SK-N-SH (cell line): ENCODE data around the gene PBRM1. TPM values are rescaled to one million over a fixed set of nuclear protein-coding genes. Genes with fewer than 3 reads are reported as not detected.

Source experiments
- CTCF ChIA-PET: fragments of 300-600, 350-600 bp; formaldehyde crosslinking; extraction: SDS; loops from one replicate; lab custom pipeline; 2021; lab: Yijun Ruan, JAX
- POLR2A ChIA-PET: fragments of 350-600 bp; sonication (Branson Sonifier 250); formaldehyde crosslinking; extraction: SDS; loops from one replicate; lab custom pipeline; 2020; ENCODE audit warnings: antibody characterized with exemption, inconsistent platforms; lab: Yijun Ruan, JAX
- DNase-seq: peaks from one replicate; pipeline ENCODE4 v3.0.0; 2012
- H2AFZ ChIP-seq: fragments of 200-600 bp; sonication (generic); 2 replicates; pipeline ENCODE4 v1.8.1; 2016; ENCODE audit warnings: antibody characterized with exemption, mild to moderate bottlenecking, low read depth
- H3F3A ChIP-seq: fragments of 200-600 bp; sonication (generic); replicated peaks from 2 replicates; pipeline ENCODE3; 2016; ENCODE audit warnings: antibody characterized with exemption, mild to moderate bottlenecking; ENCODE audit not compliant: insufficient read depth
- H3K27ac ChIP-seq, 2 experiments: fragments of 200-500 bp in 1 of 2; fragments of 200-600 bp in 1 of 2; sonication (Bioruptor generic) in 1 of 2; sonication (generic), shearing (Covaris generic) in 1 of 2; 2 replicates each; pipeline versions ENCODE4 v1.5.1 to v1.6.1; 2014 to 2016; ENCODE audit warnings: low read depth in 2 of 2, inconsistent platforms in 1 of 2, low read length in 1 of 2, mild to moderate bottlenecking in 1 of 2, mixed read lengths in 1 of 2
- H3K27me3 ChIP-seq: fragments of 200-600 bp; sonication (generic), shearing (Covaris generic); 2 replicates; pipeline ENCODE4 v1.6.1; 2016; ENCODE audit warnings: mixed run types; ENCODE audit not compliant: insufficient read depth
- H3K36me3 ChIP-seq, 2 experiments: fragments of 200-500 bp in 1 of 2; fragments of 200-600 bp in 1 of 2; sonication (Bioruptor generic) in 1 of 2; sonication (generic) in 1 of 2; replicated peaks in 1 of 2; 2 replicates each; pipeline versions ENCODE3 to v1.5.1; 2014 to 2016; ENCODE audit warnings: low read length in 1 of 2, mild to moderate bottlenecking in 1 of 2; ENCODE audit not compliant: insufficient read depth in 2 of 2, control insufficient read depth in 1 of 2
- H3K4me1 ChIP-seq, 2 experiments: fragments of 200-500 bp in 1 of 2; fragments of 200-600 bp in 1 of 2; sonication (Bioruptor generic) in 1 of 2; sonication (generic), shearing (Covaris generic) in 1 of 2; 2 replicates each; pipeline versions ENCODE4 v1.5.1 to v1.6.1; 2014 to 2016; ENCODE audit warnings: low read depth in 1 of 2, low read length in 1 of 2, mixed run types in 1 of 2; ENCODE audit not compliant: insufficient read depth in 2 of 2, control insufficient read depth in 1 of 2
- H3K4me2 ChIP-seq: fragments of 200-600 bp; sonication (generic), shearing (Covaris generic); 2 replicates; pipeline ENCODE4 v1.6.1; 2017; ENCODE audit warnings: mixed run types
- H3K4me3 ChIP-seq, 2 experiments: fragments of 200-500 bp in 1 of 2; fragments of 200-600 bp in 1 of 2; sonication (Bioruptor generic) in 1 of 2; sonication (generic), shearing (Covaris generic) in 1 of 2; 2 replicates each; pipeline versions ENCODE4 v1.5.1 to v1.8.1; 2014 to 2016; ENCODE audit warnings: low read depth in 2 of 2, inconsistent platforms in 1 of 2, low read length in 1 of 2, mild to moderate bottlenecking in 1 of 2, mixed read lengths in 1 of 2, moderate library complexity in 1 of 2
- H3K79me2 ChIP-seq: fragments of 200-600 bp; sonication (generic); 2 replicates; pipeline ENCODE4 v1.8.1; 2017; ENCODE audit warnings: mild to moderate bottlenecking; ENCODE audit not compliant: insufficient read depth
- H3K9ac ChIP-seq: fragments of 200-600 bp; sonication (generic); 2 replicates; pipeline ENCODE4 v1.6.1; 2017; ENCODE audit warnings: mixed run types
- H3K9me2 ChIP-seq: fragments of 200-600 bp; sonication (generic); 2 replicates; pipeline ENCODE4 v1.6.1; 2017; ENCODE audit warnings: mixed run types
- H3K9me3 ChIP-seq: fragments of 200-600 bp; sonication (generic); 2 replicates; pipeline ENCODE4 v1.6.1; 2017; ENCODE audit warnings: mixed run types, mild to moderate bottlenecking, moderate library complexity
- H4K20me1 ChIP-seq: fragments of 200-600 bp; sonication (generic); 2 replicates; pipeline ENCODE4 v1.6.1; 2017; ENCODE audit warnings: mild to moderate bottlenecking, mixed run types; ENCODE audit not compliant: insufficient read depth
- CHD2 ChIP-seq: fragments of 150-350 bp; IDR thresholded peaks from 2 replicates; pipeline ENCODE4 v1.6.1; 2018; ENCODE audit warnings: low read length; ENCODE audit not compliant: partially characterized antibody
- ELF1 ChIP-seq: IDR thresholded peaks from 2 replicates; pipeline ENCODE4 v1.4.0; 2012
- EP300 ChIP-seq, 2 experiments: IDR thresholded peaks; 2 replicates each; pipeline versions ENCODE4 v1.4.0 to v1.6.1; 2012; ENCODE audit warnings: borderline replicate concordance in 1 of 2, low read depth in 1 of 2, low read length in 1 of 2
- GABPA ChIP-seq: IDR thresholded peaks from 2 replicates; pipeline ENCODE4 v1.4.0; 2012; ENCODE audit warnings: low read depth, mild to moderate bottlenecking
- GATA2 ChIP-seq: sonication (generic); formaldehyde crosslinking; IDR thresholded peaks from 2 replicates; pipeline ENCODE4 v1.5.0; 2020; ENCODE audit warnings: mild to moderate bottlenecking, missing genetic modification reagents
- IRF3 ChIP-seq: fragments of 150-350 bp; IDR thresholded peaks from 2 replicates; pipeline ENCODE4 v1.6.1; 2016; ENCODE audit warnings: mild to moderate bottlenecking, low read depth, low read length
- JUND ChIP-seq: IDR thresholded peaks from 2 replicates; pipeline ENCODE4 v1.4.0; 2012
- MEF2A ChIP-seq: IDR thresholded peaks from 2 replicates; pipeline ENCODE4 v1.4.0; 2012; ENCODE audit warnings: low read depth, borderline replicate concordance
- MXI1 ChIP-seq: IDR thresholded peaks from 2 replicates; pipeline ENCODE4 v1.6.1; 2012; ENCODE audit warnings: mild to moderate bottlenecking, low read depth, low read length, improper control_type of control experiment
- NRF1 ChIP-seq: IDR thresholded peaks from 2 replicates; pipeline ENCODE4 v1.6.1; 2012; ENCODE audit warnings: low read depth, mild to moderate bottlenecking, low read length
- PBX3 ChIP-seq: IDR thresholded peaks from 2 replicates; pipeline ENCODE4; 2012
- RAD21 ChIP-seq: IDR thresholded peaks from 2 replicates; pipeline ENCODE4 v1.6.1; 2012; ENCODE audit warnings: mild to moderate bottlenecking, low read length
- RCOR1 ChIP-seq: fragments of 150-350 bp; IDR thresholded peaks from 2 replicates; pipeline ENCODE4 v1.6.1; 2017; ENCODE audit warnings: antibody characterized with exemption, low read length
- REST ChIP-seq: IDR thresholded peaks from 2 replicates; pipeline ENCODE4 v1.6.1; 2012; ENCODE audit warnings: mild to moderate bottlenecking, low read depth, low read length, moderate library complexity
- RFX5 ChIP-seq: IDR thresholded peaks from 2 replicates; pipeline ENCODE4 v1.6.1; 2012; ENCODE audit warnings: mild to moderate bottlenecking, improper control_type of control experiment, low read length
- RXRA ChIP-seq: IDR thresholded peaks from 2 replicates; pipeline ENCODE4 v1.4.0; 2012; ENCODE audit warnings: low read depth, mild to moderate bottlenecking, borderline replicate concordance
- SIN3A ChIP-seq: IDR thresholded peaks from 2 replicates; pipeline ENCODE4 v1.6.1; 2012; ENCODE audit warnings: low read depth, mild to moderate bottlenecking, low read length, moderate library complexity, borderline replicate concordance
- TAF1 ChIP-seq: IDR thresholded peaks from 2 replicates; pipeline ENCODE4 v1.6.1; 2012; ENCODE audit warnings: low read depth, mild to moderate bottlenecking, low read length, moderate library complexity, borderline replicate concordance
- USF1 ChIP-seq: IDR thresholded peaks from 2 replicates; pipeline ENCODE4 v1.4.0; 2012; ENCODE audit warnings: low read depth, borderline replicate concordance
- YY1 ChIP-seq: IDR thresholded peaks from 2 replicates; pipeline ENCODE4 v1.4.0; 2012; ENCODE audit warnings: low read depth, mild to moderate bottlenecking
- WGBS: methylation state at CpG from one replicate; pipeline ENCODE4 v1.1.6; 2017; ENCODE audit warnings: low lambda C conversion rate; 5-methylcytosine and 5-hydroxymethylcytosine counted together
- polyA plus RNA-seq, 3 experiments: library from polyadenylated mRNA; depleted of rRNA; stranded (reverse); fragments of >200 nt; gene quantifications; 2 replicates each; pipeline ENCODE4 v1.2.3, GENCODE V29; 2012
- TF ChIP-seq, protein P1 (sequence below): IDR thresholded peaks from 2 replicates; pipeline ENCODE4 v1.4.0; 2012; ENCODE audit warnings: low read depth
- TF ChIP-seq, protein P2 (sequence below): fragments of 150-350 bp; IDR thresholded peaks from 2 replicates; pipeline ENCODE4 v1.6.1; 2017; ENCODE audit warnings: antibody characterized with exemption, low read length, low read depth, borderline replicate concordance

Gene PBRM1
- polyA plus RNA-seq, 1 of the 3 experiments (the other 2 are of a cell fraction): 14.3 TPM

DNA sequence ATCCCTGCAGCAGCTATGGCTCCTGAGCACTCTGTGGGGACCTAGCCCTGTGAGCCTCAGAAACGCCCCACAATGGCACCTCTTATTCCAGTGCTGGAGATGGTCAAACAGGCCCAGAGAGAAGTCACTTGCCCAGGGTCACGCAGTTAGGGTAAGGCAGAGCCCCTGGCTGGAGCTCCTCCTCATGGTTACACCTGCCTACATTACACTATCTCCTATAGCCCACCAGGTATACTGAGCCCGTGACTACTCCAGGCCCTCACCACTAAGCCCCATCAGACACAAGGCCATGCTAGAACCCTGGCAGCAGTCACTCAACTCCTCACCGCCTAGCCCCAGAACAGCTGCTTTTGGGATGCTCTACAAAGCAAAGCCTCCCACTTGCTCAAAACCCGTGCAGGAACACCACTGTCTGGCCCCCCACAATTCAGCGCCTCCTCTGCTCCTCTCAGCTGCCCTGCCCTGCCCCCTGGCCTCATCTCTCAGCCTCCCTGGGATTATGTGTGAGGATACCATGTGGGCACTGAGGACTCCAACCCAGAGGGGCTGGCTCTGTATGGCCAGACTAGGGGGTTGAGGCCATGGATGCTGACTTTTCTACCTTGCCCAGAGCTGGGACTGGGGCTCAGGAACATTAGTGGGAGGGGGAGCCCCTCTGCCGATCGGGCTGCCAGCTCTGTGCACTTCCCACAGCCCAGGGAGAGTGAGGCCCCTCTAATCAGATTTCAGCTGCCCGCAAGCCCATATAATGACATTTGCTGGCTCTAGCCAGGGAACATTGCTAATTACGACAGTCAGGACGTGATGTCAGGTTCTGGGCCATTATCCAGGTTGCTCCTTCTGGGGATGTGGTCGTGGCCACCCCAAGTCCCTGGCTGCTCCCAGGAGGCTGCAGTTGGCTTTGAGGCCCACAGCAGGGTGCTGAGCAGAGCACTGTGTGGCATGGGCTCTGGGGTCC, 156.1 kb downstream of the PBRM1 start (continued):
- TF ChIP-seq IRF3 (no peak), RFX5 (no peak), ELF1 (no peak), RAD21 (peak; percentile 26; the same call in 1 of the 2 replicates), REST (no peak)
- TF ChIP-seq, protein P1, sequence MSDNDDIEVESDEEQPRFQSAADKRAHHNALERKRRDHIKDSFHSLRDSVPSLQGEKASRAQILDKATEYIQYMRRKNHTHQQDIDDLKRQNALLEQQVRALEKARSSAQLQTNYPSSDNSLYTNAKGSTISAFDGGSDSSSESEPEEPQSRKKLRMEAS: no peak

DNA sequence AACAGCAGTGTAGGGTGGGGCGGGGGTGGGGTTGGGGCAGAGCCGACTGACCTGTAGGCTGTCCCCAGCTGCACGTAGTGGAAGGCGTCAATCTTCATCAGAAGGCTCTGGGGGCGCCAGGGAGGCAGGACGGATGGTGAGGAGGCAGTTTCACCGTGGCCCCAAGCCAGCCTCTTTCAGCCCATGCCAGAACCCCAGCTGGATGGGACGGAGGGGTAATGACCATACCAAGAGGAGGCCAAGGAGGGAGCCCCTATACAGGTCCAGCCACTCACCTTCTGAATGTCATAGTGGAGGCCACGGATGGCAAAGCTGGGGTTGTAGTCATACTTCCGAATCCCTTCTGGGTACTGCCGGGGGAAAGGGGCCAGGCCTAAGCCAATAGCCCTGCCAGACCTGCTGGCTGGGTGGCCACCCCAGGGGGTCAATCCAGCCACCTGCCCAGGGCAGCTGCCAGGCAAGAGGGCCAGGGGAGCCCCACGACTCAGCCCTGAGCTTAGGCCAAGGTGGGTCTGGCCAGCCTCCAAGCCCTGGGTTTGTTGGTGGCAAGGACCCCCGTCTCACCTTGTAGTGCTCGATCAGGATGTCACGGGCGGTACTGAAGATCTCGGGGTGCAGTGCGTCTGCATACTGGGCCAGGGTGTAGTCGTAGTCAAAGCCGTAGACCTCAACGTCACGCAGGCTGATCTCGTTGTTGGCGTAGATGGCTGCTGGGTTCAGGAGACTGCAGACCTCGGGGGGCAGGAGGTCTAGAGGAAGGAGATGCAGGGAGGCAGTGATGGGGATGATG, 156.9 kb downstream of the PBRM1 start:
- Histone ChIP-seq H3K27me3 (no peaks in the 10 kb centered on the region), H3K4me2 (no peak overlapping the region), H3F3A (no peaks in the 10 kb centered on the region), H2AFZ (no peak overlapping the region), H3K79me2 (peaks cover 44% of the 10 kb centered on the region), H4K20me1 (peaks cover 32% of the 10 kb centered on the region), H3K9ac (no peak overlapping the region), H3K4me3 (no peak overlapping the region), H3K9me2 (no peaks in the 10 kb centered on the region), H3K4me1 (peaks cover 24 to 82% of the 10 kb centered on the region in 2 experiments), H3K9me3 (no peaks in the 10 kb centered on the region), H3K36me3 (peaks cover 19 to 48% of the 10 kb centered on the region in 2 experiments), H3K27ac (peak overlapping the region in 1 of 2 experiments; percentile 97; a peak in 2 of 4 replicates)
- no peak for DNase-seq
- WGBS: 92% methylated on average over 17 of the region's 25 CpGs
- POLR2A ChIA-PET: no interaction called here
- CTCF ChIA-PET: interaction anchor here (4.0 kb wide), 1 partner anchor 57 kb away, joined by 30 read pairs; no protein-coding TSS in a partner anchor
- TF ChIP-seq GATA2 (CRISPR knock-in tag): no peak
- TF ChIP-seq CHD2: no peak
- no peak for TF ChIP-seq RCOR1
- TF ChIP-seq YY1: no peak
- no peak for TF ChIP-seq NRF1
- no peak for TF ChIP-seq SIN3A
- no peak for TF ChIP-seq RAD21
- TF ChIP-seq MXI1: no peak
- TF ChIP-seq, protein P2, sequence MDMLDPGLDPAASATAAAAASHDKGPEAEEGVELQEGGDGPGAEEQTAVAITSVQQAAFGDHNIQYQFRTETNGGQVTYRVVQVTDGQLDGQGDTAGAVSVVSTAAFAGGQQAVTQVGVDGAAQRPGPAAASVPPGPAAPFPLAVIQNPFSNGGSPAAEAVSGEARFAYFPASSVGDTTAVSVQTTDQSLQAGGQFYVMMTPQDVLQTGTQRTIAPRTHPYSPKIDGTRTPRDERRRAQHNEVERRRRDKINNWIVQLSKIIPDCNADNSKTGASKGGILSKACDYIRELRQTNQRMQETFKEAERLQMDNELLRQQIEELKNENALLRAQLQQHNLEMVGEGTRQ: no peak
- TF ChIP-seq USF1: no peak
- TF ChIP-seq MEF2A: no peak
- no peak for TF ChIP-seq GABPA
- no peak for TF ChIP-seq RXRA
- no peak for TF ChIP-seq PBX3
- TF ChIP-seq TAF1: no peak
- no peak for TF ChIP-seq EP300 (IDR thresholded peaks at IDR 0.05; ENCODE audit: borderline replicate concordance in 1 of 2, low read depth in 1 of 2, low read length in 1 of 2)
- TF ChIP-seq JUND: no peak
